Keratinocyte (primary cell): ENCODE data around the gene CDH15. TPM values are rescaled to one million over a fixed set of nuclear protein-coding genes. Genes with fewer than 3 reads are reported as not detected.

ENCODE experiments used
- DNase-seq: peaks from one replicate; pipeline ENCODE4 v3.0.0-alpha.2; 2011; ENCODE audit warnings: low read depth, missing footprints, low spot score
- FAIRE-seq: peaks from 2 replicates; lab custom pipeline; 2011; peaks lifted over from hg19 to GRCh38; lab: Jason Lieb, UNC
- H2AFZ ChIP-seq: 2 replicates; pipeline ENCODE4 v1.6.0; 2012; ENCODE audit warnings: low read length, control low read depth, inconsistent platforms; ENCODE audit not compliant: control insufficient read depth
- H3K27ac ChIP-seq: 2 replicates; pipeline ENCODE4 v1.5.1; 2011; ENCODE audit warnings: low read length; ENCODE audit not compliant: control insufficient read depth, insufficient read depth
- H3K27me3 ChIP-seq: 3 replicates; pipeline ENCODE4 v1.6.0; 2011; ENCODE audit warnings: low read length; ENCODE audit not compliant: control insufficient read depth, insufficient read depth; ENCODE audit errors: extremely low read depth
- H3K36me3 ChIP-seq, 2 experiments: 2 replicates in 1 of 2; 3 replicates in 1 of 2; pipeline ENCODE4 v1.5.1; 2011; ENCODE audit warnings: low read length in 2 of 2, mild to moderate bottlenecking in 1 of 2; ENCODE audit not compliant: control insufficient read depth in 2 of 2, insufficient read depth in 2 of 2; ENCODE audit errors: extremely low read depth in 1 of 2
- H3K4me1 ChIP-seq: 3 replicates; pipeline ENCODE4 v1.5.1; 2011; ENCODE audit warnings: low read length; ENCODE audit not compliant: control insufficient read depth, insufficient read depth; ENCODE audit errors: extremely low read depth
- H3K4me2 ChIP-seq: 3 replicates; pipeline ENCODE4 v1.6.0; 2011; ENCODE audit warnings: low read depth, low read length; ENCODE audit not compliant: control insufficient read depth, insufficient read depth; ENCODE audit errors: extremely low read depth
- H3K4me3 ChIP-seq, 3 experiments: fragments of 200-600 bp in 1 of 3; sonication (generic) in 1 of 3; 2 replicates in 2 of 3; 3 replicates in 1 of 3; pipeline ENCODE4 v1.5.1; 2011 to 2016; ENCODE audit warnings: low read length in 3 of 3, mild to moderate bottlenecking in 3 of 3, control low read depth in 2 of 3, inconsistent platforms in 1 of 3, low read depth in 1 of 3, mixed read lengths in 1 of 3, mixed run types in 1 of 3, moderate library complexity in 1 of 3; ENCODE audit not compliant: control insufficient read depth in 2 of 3, insufficient read depth in 2 of 3; ENCODE audit errors: extremely low read depth in 1 of 3
- H3K79me2 ChIP-seq: 2 replicates; pipeline ENCODE4 v1.6.0; 2012; ENCODE audit warnings: low read length; ENCODE audit not compliant: control insufficient read depth, insufficient read depth
- H3K9ac ChIP-seq: 3 replicates; pipeline ENCODE4 v1.6.0; 2011; ENCODE audit warnings: low read length; ENCODE audit not compliant: control insufficient read depth, insufficient read depth; ENCODE audit errors: extremely low read depth
- H3K9me1 ChIP-seq: 3 replicates; pipeline ENCODE4 v1.6.0; 2011; ENCODE audit warnings: low read length; ENCODE audit not compliant: control insufficient read depth, insufficient read depth; ENCODE audit errors: extremely low read depth
- H3K9me3 ChIP-seq: 2 replicates; pipeline ENCODE4 v1.5.1; 2012; ENCODE audit warnings: low read depth, low read length; ENCODE audit not compliant: control insufficient read depth
- H4K20me1 ChIP-seq: 3 replicates; pipeline ENCODE4 v1.6.0; 2011; ENCODE audit warnings: low read length; ENCODE audit not compliant: control insufficient read depth, insufficient read depth; ENCODE audit errors: extremely low read depth
- EZH2 ChIP-seq: IDR thresholded peaks from one replicate; pipeline ENCODE4 v1.6.1; 2012; ENCODE audit warnings: inconsistent platforms, mild to moderate bottlenecking, low read length, moderate library complexity
- dilution Hi-C: fragments of 300-500 bp; cut with MboI; formaldehyde crosslinking; loops from one replicate; pipeline ENCODE4 v1.7.0; 2020; ENCODE audit warnings: low sequenced_read_pairs; ENCODE audit not compliant: extremely low pct_ligation_motif_present
- polyA plus RNA-seq, 5 experiments: library from polyadenylated mRNA; depleted of rRNA in 3 of 5; stranded (reverse) in 3 of 5; stranded (forward) in 1 of 5; unstranded in 1 of 5; fragments of >200 nt; gene quantifications; 1 replicate in 1 of 5; 2 replicates in 3 of 5; 3 replicates in 1 of 5; pipeline versions ENCODE4 v1.2.1 to v1.2.3, GENCODE V29; 2011 to 2012; ENCODE audit warnings: missing spikeins in 2 of 5, low read depth in 1 of 5, low replicate concordance in 1 of 5
- TF ChIP-seq, protein P1 (sequence below), 3 experiments: IDR thresholded peaks in 1 of 3; conservative IDR thresholded peaks in 1 of 3; optimal IDR thresholded peaks in 1 of 3; 2 replicates in 2 of 3; 3 replicates in 1 of 3; pipeline versions ENCODE3 to v1.5.1; 2011; ENCODE audit warnings: low read length in 3 of 3, mild to moderate bottlenecking in 3 of 3, moderate library complexity in 2 of 3, control low read depth in 1 of 3, inconsistent platforms in 1 of 3; ENCODE audit not compliant: insufficient read depth in 2 of 3; ENCODE audit errors: extremely low read depth in 1 of 3

CDH15 gene
- polyA plus RNA-seq, 1 donor (not counting 4 experiments of a cell fraction or from before 2014, with no cell fraction given): not detected

DNA sequence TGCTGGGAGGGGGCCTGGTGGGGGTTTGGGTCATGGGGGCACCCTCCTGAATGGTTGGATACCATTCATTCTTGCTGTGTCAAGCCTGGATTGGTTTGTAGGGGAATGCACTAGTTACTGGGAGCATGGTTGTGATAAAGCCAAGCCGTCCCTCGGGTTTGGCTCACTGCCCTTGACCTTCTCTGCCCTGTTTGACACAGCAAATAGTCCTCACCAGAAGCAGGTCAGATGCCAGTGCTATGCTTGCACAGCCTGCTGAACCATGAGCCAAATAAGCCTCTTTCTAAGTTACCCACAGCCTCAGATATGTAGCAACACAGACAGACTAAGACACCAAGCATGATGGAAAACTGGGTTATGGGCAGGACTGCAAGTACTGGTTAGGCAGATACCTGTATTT lies 60.6 kb downstream of the CDH15 start:
- no peak for TF ChIP-seq EZH2
- TF ChIP-seq, protein P1, sequence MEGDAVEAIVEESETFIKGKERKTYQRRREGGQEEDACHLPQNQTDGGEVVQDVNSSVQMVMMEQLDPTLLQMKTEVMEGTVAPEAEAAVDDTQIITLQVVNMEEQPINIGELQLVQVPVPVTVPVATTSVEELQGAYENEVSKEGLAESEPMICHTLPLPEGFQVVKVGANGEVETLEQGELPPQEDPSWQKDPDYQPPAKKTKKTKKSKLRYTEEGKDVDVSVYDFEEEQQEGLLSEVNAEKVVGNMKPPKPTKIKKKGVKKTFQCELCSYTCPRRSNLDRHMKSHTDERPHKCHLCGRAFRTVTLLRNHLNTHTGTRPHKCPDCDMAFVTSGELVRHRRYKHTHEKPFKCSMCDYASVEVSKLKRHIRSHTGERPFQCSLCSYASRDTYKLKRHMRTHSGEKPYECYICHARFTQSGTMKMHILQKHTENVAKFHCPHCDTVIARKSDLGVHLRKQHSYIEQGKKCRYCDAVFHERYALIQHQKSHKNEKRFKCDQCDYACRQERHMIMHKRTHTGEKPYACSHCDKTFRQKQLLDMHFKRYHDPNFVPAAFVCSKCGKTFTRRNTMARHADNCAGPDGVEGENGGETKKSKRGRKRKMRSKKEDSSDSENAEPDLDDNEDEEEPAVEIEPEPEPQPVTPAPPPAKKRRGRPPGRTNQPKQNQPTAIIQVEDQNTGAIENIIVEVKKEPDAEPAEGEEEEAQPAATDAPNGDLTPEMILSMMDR (optimal IDR thresholded peaks at IDR 0.05 in 1 of 3, IDR thresholded peaks at IDR 0.05 in 1 of 3, conservative IDR thresholded peaks at IDR 0.05 in 1 of 3; ENCODE audit: extremely low read depth in 1 of 3, insufficient read depth in 2 of 3, low read length in 3 of 3): no peak
- FAIRE-seq: no peak

DNA sequence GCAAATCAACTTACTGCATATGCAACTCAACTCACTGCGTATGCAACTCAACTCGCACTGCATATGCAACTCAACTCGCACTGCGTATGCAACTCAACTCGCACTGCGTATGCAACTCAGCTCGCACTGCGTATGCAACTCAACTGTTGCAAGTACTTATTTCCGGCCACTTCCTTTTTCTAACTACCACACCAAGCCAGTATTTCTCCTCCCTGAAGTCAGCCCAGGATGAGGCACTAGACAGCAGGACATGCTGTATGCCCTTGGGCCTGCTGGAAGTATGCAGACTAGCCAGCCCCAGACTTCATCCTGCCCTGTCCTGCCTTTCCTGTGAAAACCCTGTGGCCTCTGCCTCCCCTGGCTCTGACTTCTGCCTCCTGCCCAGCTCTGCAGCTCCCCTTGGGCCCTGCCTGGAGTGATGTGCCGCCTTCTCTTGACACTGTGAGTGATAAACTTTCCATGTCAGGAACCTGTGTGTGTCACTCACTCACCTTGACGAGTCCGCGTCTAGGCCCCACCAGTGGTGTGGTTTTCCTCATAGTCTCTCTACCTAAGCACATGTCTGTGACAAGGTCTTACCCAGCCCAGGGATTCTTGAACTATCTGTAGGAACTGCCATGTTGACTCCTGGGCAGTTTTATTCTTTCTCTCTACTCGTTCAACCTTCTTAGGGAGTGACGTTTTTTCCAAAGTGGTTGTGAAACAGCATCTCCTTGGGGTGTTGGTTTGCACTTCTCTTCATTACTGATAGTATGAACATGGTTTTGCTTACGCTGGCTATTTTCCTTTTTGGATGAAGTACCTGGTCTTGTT lies 62.3 kb downstream of the CDH15 start:
- no peaks in the 10 kb centered on the region for H3K9me1 ChIP-seq
- FAIRE-seq: no peak
- no peak overlapping the region for H3K4me2 ChIP-seq
- H3K27me3 ChIP-seq: no peaks in the 10 kb centered on the region
- no peak overlapping the region for H2AFZ ChIP-seq
- TF ChIP-seq, protein P1 (optimal IDR thresholded peaks at IDR 0.05 in 1 of 3, IDR thresholded peaks at IDR 0.05 in 1 of 3, conservative IDR thresholded peaks at IDR 0.05 in 1 of 3; ENCODE audit: extremely low read depth in 1 of 3, insufficient read depth in 2 of 3, low read length in 3 of 3): no peak
- TF ChIP-seq EZH2: no peak
- H3K9me3 ChIP-seq: no peaks in the 10 kb centered on the region
- peaks cover 18 to 19% of the 10 kb centered on the region in 2 experiments for H3K36me3 ChIP-seq
- peaks cover 8% of the 10 kb centered on the region for H3K79me2 ChIP-seq
- no peak for DNase-seq
- H3K9ac ChIP-seq: no peak overlapping the region
- H4K20me1 ChIP-seq: peaks cover 1% of the 10 kb centered on the region
- no peak overlapping the region for H3K4me3 ChIP-seq
- no peaks in the 10 kb centered on the region for H3K4me1 ChIP-seq
- dilution Hi-C loops: no loop called here
- H3K27ac ChIP-seq: no peak overlapping the region

More for the DNA sequence above, 60.6 kb downstream of the CDH15 start:
- Histone ChIP-seq H3K4me2 (no peak overlapping the region), H3K27ac (no peak overlapping the region), H3K36me3 (peaks cover 27 to 36% of the 10 kb centered on the region in 2 experiments), H3K4me1 (no peaks in the 10 kb centered on the region), H3K79me2 (peaks cover 15% of the 10 kb centered on the region), H3K4me3 (no peak overlapping the region), H3K27me3 (no peaks in the 10 kb centered on the region), H3K9me1 (no peaks in the 10 kb centered on the region), H2AFZ (no peak overlapping the region), H3K9ac (no peak overlapping the region), H4K20me1 (peaks cover 3% of the 10 kb centered on the region), H3K9me3 (peaks cover 8% of the 10 kb centered on the region)
- dilution Hi-C loops: no loop called here
- no peak for DNase-seq
